Choroid plexus epithelial cell (primary cell): ENCODE measurements around the gene DDX3Y.

Experiments
- DNase-seq: peaks from one replicate; pipeline ENCODE4 v3.0.0-alpha.2; 2010; ENCODE audit warnings: low read depth
- H3K4me3 ChIP-seq: 2 replicates; pipeline ENCODE4 v1.5.1; 2011; ENCODE audit warnings: low read depth, mild to moderate bottlenecking, control low read depth, low read length, moderate library complexity
- CTCF ChIP-seq: conservative IDR thresholded peaks from 2 replicates; pipeline ENCODE4 v1.5.1; 2011; ENCODE audit warnings: low read depth, mild to moderate bottlenecking, control low read depth, inconsistent platforms, low read length, moderate library complexity

Gene DDX3Y

GRCh38 chrY:12905895-12906294 is 1.2 kb downstream of the DDX3Y start:
- DNase-seq, result peak; percentile 10
- H3K4me3 ChIP-seq, result peak overlapping the region; percentile 83
- TF ChIP-seq CTCF, result no peak

- TF ChIP-seq CTCF, result no peak
- no peak overlapping the region for H3K4me3 ChIP-seq
- no peak for DNase-seq
Measured at GRCh38 chrY:12913541-12913940, 8.9 kb downstream of the DDX3Y start.

GRCh38 chrY:12928043-12928442 is 23.4 kb downstream of the DDX3Y start:
- peak; percentile 32 for DNase-seq
- peak; percentile 33 for TF ChIP-seq CTCF
- H3K4me3 ChIP-seq, result no peak overlapping the region

- no peak for TF ChIP-seq CTCF
- DNase-seq, result no peak
- no peak overlapping the region for H3K4me3 ChIP-seq
Measured at GRCh38 chrY:12941725-12942687, 37.3 kb downstream of the DDX3Y start.
